Measurements from ENCODE around the gene CYFIP2.
A peak's percentile ranks its signal among the peaks of the same experiment; 100 is the strongest.

The CYFIP2 gene

DNA sequence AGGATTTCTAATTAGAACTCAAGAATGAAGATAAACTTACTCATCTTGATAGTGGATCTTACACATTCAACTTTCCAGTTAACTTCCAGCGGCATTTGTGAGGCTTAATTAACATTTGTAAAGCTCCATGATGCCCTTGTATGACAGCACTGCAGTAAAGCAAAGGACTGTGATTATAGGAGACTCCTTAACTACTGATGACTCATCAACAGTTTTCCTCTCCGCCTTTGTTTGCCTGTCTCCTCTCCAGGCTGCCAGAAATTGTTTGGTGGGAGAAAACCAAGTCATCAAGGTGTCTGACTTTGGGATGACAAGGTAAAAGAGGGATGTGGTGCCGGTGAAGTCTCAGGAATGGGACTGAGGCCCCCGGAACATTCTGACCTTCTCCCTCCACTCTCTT, 20.4 kb upstream of the CYFIP2 start:
- TF ChIP-seq, protein P1, sequence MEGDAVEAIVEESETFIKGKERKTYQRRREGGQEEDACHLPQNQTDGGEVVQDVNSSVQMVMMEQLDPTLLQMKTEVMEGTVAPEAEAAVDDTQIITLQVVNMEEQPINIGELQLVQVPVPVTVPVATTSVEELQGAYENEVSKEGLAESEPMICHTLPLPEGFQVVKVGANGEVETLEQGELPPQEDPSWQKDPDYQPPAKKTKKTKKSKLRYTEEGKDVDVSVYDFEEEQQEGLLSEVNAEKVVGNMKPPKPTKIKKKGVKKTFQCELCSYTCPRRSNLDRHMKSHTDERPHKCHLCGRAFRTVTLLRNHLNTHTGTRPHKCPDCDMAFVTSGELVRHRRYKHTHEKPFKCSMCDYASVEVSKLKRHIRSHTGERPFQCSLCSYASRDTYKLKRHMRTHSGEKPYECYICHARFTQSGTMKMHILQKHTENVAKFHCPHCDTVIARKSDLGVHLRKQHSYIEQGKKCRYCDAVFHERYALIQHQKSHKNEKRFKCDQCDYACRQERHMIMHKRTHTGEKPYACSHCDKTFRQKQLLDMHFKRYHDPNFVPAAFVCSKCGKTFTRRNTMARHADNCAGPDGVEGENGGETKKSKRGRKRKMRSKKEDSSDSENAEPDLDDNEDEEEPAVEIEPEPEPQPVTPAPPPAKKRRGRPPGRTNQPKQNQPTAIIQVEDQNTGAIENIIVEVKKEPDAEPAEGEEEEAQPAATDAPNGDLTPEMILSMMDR (IDR thresholded peaks at IDR 0.05; ENCODE audit: low read depth, low read length), result no peak
- DNase-seq (ENCODE audit: low read depth in 2 of 2), result peak; percentile 14 to 18
- no peak overlapping the region for H3K4me3 ChIP-seq (replicated peaks in 1 of 2; ENCODE audit: low read depth in 2 of 2, low read length in 2 of 2)

DNA sequence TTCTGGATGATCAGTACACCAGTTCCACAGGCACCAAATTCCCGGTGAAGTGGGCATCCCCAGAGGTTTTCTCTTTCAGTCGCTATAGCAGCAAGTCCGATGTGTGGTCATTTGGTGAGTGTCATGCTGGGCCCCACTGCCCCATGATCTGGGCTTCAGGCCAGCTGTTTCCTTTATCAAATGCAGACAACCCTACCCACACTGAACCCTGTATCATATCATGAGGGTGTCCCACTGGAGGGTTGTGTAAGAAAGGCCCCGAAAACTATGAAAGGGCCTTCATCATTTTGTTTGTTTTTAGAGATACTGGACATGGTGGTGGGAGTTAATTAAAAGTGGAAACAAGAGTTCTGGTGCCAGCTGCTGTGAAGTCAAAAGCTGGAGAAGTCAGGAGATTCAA, 20.0 kb upstream of the CYFIP2 start:
- DNase-seq (ENCODE audit: low read depth in 2 of 2), result no peak
- H3K4me3 ChIP-seq (replicated peaks in 1 of 2; ENCODE audit: low read depth in 2 of 2, low read length in 2 of 2), result no peak overlapping the region
- TF ChIP-seq, protein P1 (IDR thresholded peaks at IDR 0.05; ENCODE audit: low read depth, low read length), result no peak

DNA sequence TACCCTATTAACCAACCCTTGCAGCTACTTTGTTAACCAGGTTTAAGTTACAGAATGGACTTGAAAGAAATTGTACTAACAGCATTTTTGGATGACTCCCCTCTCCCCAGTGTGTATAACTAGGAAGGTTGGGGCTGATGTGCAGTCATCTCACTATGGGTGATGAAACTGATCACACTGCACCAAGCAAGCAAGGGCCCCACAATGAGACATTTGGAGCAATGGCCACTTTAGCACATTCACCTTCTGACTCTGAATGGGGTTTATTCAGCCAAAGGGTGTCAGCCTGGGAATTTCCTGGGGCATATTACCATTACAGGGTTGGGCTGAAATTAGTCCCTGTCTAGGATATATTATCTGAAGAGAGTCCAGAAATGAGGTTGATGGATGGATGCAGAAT, 18.7 kb upstream of the CYFIP2 start:
- TF ChIP-seq, protein P1 (IDR thresholded peaks at IDR 0.05; ENCODE audit: low read depth, low read length), result no peak
- no peak overlapping the region for H3K4me3 ChIP-seq (replicated peaks in 1 of 2; ENCODE audit: low read depth in 2 of 2, low read length in 2 of 2)
- DNase-seq (ENCODE audit: low read depth in 2 of 2), result no peak

DNA sequence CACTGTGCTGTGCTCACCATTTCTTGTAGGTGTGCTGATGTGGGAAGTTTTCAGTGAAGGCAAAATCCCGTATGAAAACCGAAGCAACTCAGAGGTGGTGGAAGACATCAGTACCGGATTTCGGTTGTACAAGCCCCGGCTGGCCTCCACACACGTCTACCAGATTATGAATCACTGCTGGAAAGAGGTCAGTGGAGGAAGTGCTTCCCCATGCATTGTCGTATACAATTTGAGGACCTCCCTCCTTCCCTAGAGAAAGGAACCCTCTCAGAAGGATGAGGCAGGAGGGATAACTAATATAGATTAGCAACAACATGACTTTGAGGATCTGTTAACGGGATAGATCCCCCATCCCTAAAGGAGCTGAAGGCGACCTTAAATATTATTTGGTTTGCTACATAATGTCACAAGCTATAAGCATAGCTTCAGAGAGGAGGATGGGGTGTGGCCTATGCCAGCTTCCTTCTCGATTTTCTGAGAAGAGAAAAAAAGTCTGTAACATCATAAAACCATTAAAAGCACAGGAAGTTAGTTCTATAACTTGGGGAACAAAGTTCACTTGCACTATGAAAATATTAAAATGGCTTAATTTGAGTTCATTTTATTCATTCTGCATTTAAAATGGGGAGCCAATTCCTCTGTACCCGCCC, 17.0 kb upstream of the CYFIP2 start:
- H3K4me3 ChIP-seq (replicated peaks in 1 of 2; ENCODE audit: low read depth in 2 of 2, low read length in 2 of 2), result no peak overlapping the region
- TF ChIP-seq, protein P1 (IDR thresholded peaks at IDR 0.05; ENCODE audit: low read depth, low read length), result no peak
- no peak for DNase-seq (ENCODE audit: low read depth in 2 of 2)

DNA sequence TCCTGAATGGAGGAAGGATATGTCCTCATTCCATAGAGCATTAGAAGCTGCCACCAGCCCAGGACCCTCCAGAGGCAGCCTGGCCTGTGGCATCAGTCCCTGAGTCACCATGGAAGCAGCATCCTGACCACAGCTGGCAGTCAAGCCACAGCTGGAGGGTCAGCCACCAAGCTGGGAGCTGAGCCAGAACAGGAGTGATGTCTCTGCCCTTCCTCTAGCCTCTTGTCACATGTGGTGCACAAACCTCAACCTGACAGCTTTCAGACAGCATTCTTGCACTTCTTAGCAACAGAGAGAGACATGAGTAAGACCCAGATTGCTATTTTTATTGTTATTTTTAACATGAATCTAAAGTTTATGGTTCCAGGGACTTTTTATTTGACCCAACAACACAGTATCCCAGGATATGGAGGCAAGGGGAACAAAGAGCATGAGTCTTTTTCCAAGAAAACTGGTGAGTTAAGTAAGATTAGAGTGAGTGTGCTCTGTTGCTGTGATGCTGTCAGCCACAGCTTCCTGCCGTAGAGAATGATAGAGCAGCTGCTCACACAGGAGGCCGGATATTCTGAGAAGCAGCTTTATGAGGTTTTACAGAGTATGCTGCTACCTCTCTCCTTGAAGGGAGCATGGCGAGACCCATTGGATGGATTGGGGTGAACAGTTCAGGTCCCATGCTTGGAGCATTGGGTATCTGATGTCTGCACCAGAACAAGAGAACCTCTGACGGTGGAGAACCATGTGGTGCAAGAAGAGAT, 13.0 kb upstream of the CYFIP2 start:
- TF ChIP-seq, protein P1 (IDR thresholded peaks at IDR 0.05; ENCODE audit: low read depth, low read length), result no peak
- DNase-seq (ENCODE audit: low read depth in 2 of 2), result peak; percentile 26 to 35
- no peak overlapping the region for H3K4me3 ChIP-seq (replicated peaks in 1 of 2; ENCODE audit: low read depth in 2 of 2, low read length in 2 of 2)

DNA sequence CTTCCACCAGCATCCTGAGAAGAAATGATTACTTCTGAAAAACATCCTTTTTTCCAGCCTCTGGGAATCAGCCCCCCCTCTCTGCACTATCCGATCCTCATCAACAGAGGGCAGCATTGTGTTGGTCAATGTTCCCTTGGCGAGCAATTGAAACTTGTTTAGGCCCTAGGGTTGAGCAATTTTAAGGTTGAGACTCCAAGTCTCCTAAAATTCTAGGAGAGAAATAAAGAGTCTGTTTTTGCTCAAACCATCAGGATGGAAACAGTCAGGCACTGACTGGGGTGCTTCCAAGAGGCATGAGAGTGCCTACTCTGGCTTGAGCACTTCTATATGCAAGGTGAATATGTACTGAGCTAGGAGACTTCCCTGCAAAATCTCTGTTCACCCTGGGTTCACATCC, 12.4 kb upstream of the CYFIP2 start:
- TF ChIP-seq, protein P1 (IDR thresholded peaks at IDR 0.05; ENCODE audit: low read depth, low read length), result peak; percentile 92
- H3K4me3 ChIP-seq (replicated peaks in 1 of 2; ENCODE audit: low read depth in 2 of 2, low read length in 2 of 2), result no peak overlapping the region
- peak; percentile 61 to 70 for DNase-seq (ENCODE audit: low read depth in 2 of 2)
